ENCODE measurements around the gene FAH. TPM values are rescaled to one million over a fixed set of nuclear protein-coding genes. Genes with fewer than 3 reads are reported as not detected.

FAH gene
- total and polyA plus RNA-seq, 10 of the 15 experiments (the other 5 are each of a cell fraction or from before 2014, with no cell fraction given), result 36.3 to 121 (median 62.0) TPM

DNA sequence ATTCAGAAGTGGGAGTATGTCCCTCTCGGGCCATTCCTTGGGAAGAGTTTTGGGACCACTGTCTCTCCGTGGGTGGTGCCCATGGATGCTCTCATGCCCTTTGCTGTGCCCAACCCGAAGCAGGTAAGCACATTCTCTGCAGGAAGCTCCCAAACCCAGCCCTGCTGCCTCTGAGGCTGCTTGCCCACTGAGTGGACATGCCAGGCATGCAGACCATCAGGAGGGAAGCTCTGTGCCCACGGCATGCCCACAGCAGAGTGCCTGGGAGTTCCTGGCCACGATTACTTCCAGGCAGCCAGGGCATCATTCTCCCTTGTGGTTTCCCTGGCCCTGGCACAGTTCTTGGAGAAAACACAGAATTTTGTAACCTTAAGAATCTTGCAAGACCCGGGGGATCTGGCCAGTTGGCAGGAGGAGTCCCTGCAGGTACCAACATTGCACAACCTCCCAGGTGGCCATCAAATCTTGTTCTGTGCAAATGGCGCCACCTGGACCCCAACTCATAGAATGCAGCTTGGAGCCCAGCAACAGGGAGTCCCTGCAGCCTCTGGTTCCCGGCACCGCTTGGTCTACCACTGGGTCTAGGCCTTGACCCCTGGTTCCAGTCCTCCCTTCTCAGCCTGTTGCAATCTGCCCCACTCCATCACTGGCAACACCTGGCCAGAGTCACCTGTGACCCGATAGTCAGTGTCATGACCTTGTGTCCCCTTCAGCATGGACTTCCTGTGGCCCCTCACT is 20.4 kb downstream of the FAH start:
- Histone ChIP-seq H3K79me2 (ENCODE audit: control insufficient read depth, insufficient read depth, low read length) (no peaks in the 10 kb centered on the region), H2AFZ (ENCODE audit: control insufficient read depth, low read depth, low read length) (no peak overlapping the region), H3K9ac (ENCODE audit: control insufficient read depth, insufficient read depth, low read length) (no peak overlapping the region), H3K9me3 (replicated peaks; ENCODE audit: control insufficient read depth, insufficient read depth, low read length) (no peaks in the 10 kb centered on the region), H3K36me3 (ENCODE audit: control insufficient read depth in 2 of 2, insufficient read depth in 2 of 2, low read length in 1 of 2) (peaks cover 0 to 4% of the 10 kb centered on the region in 2 experiments; a peak in 1 of 4 replicates), H3K27me3 (replicated peaks in 1 of 2; ENCODE audit: control insufficient read depth in 2 of 2, insufficient read depth in 2 of 2, low read length in 1 of 2) (no peaks in the 10 kb centered on the region), H3K27ac (ENCODE audit: control insufficient read depth, insufficient read depth) (no peak overlapping the region), H3K4me3 (no peak overlapping the region), H3K4me1 (ENCODE audit: control insufficient read depth, insufficient read depth, low read length) (no peaks in the 10 kb centered on the region; the same call in 1 of the 2 replicates), H3K4me2 (ENCODE audit: control insufficient read depth, insufficient read depth) (no peak overlapping the region), H4K20me1 (ENCODE audit: control insufficient read depth, insufficient read depth) (no peaks in the 10 kb centered on the region)
- SMC1A ChIA-PET (ENCODE audit: uncharacterized antibody, unreplicated experiment), result interaction anchor here (0.6 to 2.9 kb wide), 16 partner anchors 11 to 792 kb away, joined by 3 to 27 read pairs (median 4); no protein-coding TSS in a partner anchor
- FAIRE-seq (peak; percentile 97), DNase-seq (ENCODE audit: low read depth, low spot score) (no peak), ATAC-seq (peak; percentile 99)
- RAD21 ChIA-PET (ENCODE audit: unreplicated experiment), result interaction anchor here (0.5 to 4.1 kb wide), 13 partner anchors 21 to 862 kb away, joined by 3 to 18 read pairs (median 3); partner anchors contain the start of genes TMED3 and ZFAND6
- CTCF ChIA-PET, result interaction anchor here (0.5 to 3.2 kb wide), 22 partner anchors 13 to 791 kb away, joined by 3 to 37 read pairs (median 4); no protein-coding TSS in a partner anchor
- in situ Hi-C loops (cut with MboI), result loop anchor here (10.0 kb wide), 2 partner anchors 398 to 788 kb away; no protein-coding TSS in a partner anchor
- POLR2A ChIA-PET, result interaction anchor here (0.5 to 0.7 kb wide), 2 partner anchors 121 to 181 kb away, joined by 3 read pairs; no protein-coding TSS in a partner anchor
- BruUV-seq (replicated peaks), result no TSS peak
- intact Hi-C loops (cut with micrococcal nuclease; ENCODE audit: unreplicated experiment), result loop anchor here (1.0 to 10.0 kb wide), 7 partner anchors 111 to 792 kb away; partner anchors contain the start of gene MTHFS
- WGBS (ENCODE audit: insufficient coverage, insufficient replicate concordance, low lambda C conversion rate, missing lambda C conversion rate), result 51% methylated on average over 10 of the region's 10 CpGs
- no peak for TF ChIP-seq NFYA (IDR thresholded peaks at IDR 0.05; ENCODE audit: borderline replicate concordance, low read depth, low read length)
- TF ChIP-seq CHD4 (IDR thresholded peaks at IDR 0.05), result no peak
- 0 out of 2 replicates have a peak, but pooled peaks have one; percentile 9 for TF ChIP-seq ZNF24 (IDR thresholded peaks at IDR 0.05)
- TF ChIP-seq GATAD2B (conservative IDR thresholded peaks at IDR 0.05; ENCODE audit: low read depth), result no peak
- TF ChIP-seq, protein P1, sequence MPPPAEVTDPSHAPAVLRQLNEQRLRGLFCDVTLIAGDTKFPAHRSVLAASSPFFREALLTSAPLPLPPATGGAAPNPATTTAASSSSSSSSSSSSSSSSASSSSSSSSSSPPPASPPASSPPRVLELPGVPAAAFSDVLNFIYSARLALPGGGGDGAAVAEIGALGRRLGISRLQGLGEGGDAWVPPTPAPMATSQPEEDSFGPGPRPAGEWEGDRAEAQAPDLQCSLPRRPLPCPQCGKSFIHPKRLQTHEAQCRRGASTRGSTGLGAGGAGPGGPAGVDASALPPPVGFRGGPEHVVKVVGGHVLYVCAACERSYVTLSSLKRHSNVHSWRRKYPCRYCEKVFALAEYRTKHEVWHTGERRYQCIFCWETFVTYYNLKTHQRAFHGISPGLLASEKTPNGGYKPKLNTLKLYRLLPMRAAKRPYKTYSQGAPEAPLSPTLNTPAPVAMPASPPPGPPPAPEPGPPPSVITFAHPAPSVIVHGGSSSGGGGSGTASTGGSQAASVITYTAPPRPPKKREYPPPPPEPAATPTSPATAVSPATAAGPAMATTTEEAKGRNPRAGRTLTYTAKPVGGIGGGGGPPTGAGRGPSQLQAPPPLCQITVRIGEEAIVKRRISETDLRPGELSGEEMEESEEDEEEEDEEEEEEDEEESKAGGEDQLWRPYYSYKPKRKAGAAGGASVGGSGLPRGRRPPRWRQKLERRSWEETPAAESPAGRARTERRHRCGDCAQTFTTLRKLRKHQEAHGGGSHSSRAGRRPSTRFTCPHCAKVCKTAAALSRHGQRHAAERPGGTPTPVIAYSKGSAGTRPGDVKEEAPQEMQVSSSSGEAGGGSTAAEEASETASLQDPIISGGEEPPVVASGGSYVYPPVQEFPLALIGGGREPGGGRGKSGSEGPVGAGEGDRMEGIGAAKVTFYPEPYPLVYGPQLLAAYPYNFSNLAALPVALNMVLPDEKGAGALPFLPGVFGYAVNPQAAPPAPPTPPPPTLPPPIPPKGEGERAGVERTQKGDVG (CRISPR knock-in tag; IDR thresholded peaks at IDR 0.05), result no peak
- TF ChIP-seq, protein P2, sequence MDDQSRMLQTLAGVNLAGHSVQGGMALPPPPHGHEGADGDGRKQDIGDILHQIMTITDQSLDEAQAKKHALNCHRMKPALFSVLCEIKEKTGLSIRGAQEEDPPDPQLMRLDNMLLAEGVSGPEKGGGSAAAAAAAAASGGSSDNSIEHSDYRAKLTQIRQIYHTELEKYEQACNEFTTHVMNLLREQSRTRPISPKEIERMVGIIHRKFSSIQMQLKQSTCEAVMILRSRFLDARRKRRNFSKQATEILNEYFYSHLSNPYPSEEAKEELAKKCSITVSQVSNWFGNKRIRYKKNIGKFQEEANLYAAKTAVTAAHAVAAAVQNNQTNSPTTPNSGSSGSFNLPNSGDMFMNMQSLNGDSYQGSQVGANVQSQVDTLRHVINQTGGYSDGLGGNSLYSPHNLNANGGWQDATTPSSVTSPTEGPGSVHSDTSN (IDR thresholded peaks at IDR 0.05; ENCODE audit: insufficient replicate concordance, low read depth, low read length), result no peak
- TF ChIP-seq HDAC2 (IDR thresholded peaks at IDR 0.05), result no peak
- TF ChIP-seq BMI1 (IDR thresholded peaks at IDR 0.05; ENCODE audit: borderline replicate concordance), result no peak
- TF ChIP-seq MXI1 (IDR thresholded peaks at IDR 0.05; ENCODE audit: low read depth, low read length), result no peak
- peak; percentile 96 for TF ChIP-seq RAD21 (IDR thresholded peaks at IDR 0.05; ENCODE audit: insufficient read depth, low read depth, low read length)
- peak; percentile 7; the same call in 1 of the 2 replicates for TF ChIP-seq RUNX3 (IDR thresholded peaks at IDR 0.05; ENCODE audit: low read length)
- TF ChIP-seq CHD2 (IDR thresholded peaks at IDR 0.05; ENCODE audit: borderline replicate concordance, low read depth, low read length), result no peak
- 0 out of 2 replicates have a peak, but pooled peaks have one; percentile 32 for TF ChIP-seq TCF12 (IDR thresholded peaks at IDR 0.05; ENCODE audit: low read depth, low read length)
- TF ChIP-seq, protein P3, sequence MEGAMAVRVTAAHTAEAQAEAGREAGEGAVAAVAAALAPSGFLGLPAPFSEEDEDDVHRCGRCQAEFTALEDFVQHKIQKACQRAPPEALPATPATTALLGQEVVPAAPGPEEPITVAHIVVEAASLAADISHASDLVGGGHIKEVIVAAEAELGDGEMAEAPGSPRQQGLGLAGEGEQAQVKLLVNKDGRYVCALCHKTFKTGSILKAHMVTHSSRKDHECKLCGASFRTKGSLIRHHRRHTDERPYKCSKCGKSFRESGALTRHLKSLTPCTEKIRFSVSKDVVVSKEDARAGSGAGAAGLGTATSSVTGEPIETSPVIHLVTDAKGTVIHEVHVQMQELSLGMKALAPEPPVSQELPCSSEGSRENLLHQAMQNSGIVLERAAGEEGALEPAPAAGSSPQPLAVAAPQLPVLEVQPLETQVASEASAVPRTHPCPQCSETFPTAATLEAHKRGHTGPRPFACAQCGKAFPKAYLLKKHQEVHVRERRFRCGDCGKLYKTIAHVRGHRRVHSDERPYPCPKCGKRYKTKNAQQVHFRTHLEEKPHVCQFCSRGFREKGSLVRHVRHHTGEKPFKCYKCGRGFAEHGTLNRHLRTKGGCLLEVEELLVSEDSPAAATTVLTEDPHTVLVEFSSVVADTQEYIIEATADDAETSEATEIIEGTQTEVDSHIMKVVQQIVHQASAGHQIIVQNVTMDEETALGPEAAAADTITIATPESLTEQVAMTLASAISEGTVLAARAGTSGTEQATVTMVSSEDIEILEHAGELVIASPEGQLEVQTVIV (IDR thresholded peaks at IDR 0.05; ENCODE audit: borderline replicate concordance, partially characterized antibody), result no peak
- TF ChIP-seq NFIC (IDR thresholded peaks at IDR 0.05; ENCODE audit: low read depth, low read length), result no peak
- 0 out of 2 replicates have a peak, but pooled peaks have one; percentile 14 for TF ChIP-seq LARP7 (IDR thresholded peaks at IDR 0.05)
